Neural crest cell (in vitro differentiated cells): ENCODE results near the gene IFI27. TPM values are rescaled to one million over a fixed set of nuclear protein-coding genes. Genes with fewer than 3 reads are reported as not detected.
A peak's percentile ranks its signal among the peaks of the same experiment; 100 is the strongest.

Experiments used
- DNase-seq: peaks from one replicate; pipeline ENCODE4 v3.0.0; 2021; ENCODE audit warnings: low read depth, mixed read lengths, low spot score
- H3K27ac Mint-ChIP-seq: one replicate; pipeline ENCODE4 v1.8.0; 2021; ENCODE audit warnings: mild to moderate bottlenecking, mixed read lengths; ENCODE audit not compliant: unreplicated experiment
- H3K27me3 Mint-ChIP-seq: 2 replicates; pipeline ENCODE4 v1.8.0; 2021; ENCODE audit warnings: low read depth, mild to moderate bottlenecking, mixed read lengths
- H3K36me3 Mint-ChIP-seq: 2 replicates; pipeline ENCODE4 v1.8.0; 2021; ENCODE audit warnings: low read depth, mild to moderate bottlenecking, mixed read lengths
- H3K4me1 Mint-ChIP-seq: 2 replicates; pipeline ENCODE4 v1.8.0; 2021; ENCODE audit warnings: mixed read lengths
- H3K4me3 Mint-ChIP-seq: one replicate; pipeline ENCODE4 v1.8.0; 2021; ENCODE audit warnings: mild to moderate bottlenecking, mixed read lengths
- H3K9me3 Mint-ChIP-seq: 2 replicates; pipeline ENCODE4 v1.8.0; 2021; ENCODE audit warnings: mixed read lengths
- CTCF ChIP-seq: fragments of 200-600 bp; sonication (generic); conservative IDR thresholded peaks from 2 replicates; pipeline ENCODE4 v1.5.0; 2021; ENCODE audit warnings: antibody characterized with exemption, mild to moderate bottlenecking
- total RNA-seq: library from RNA; stranded (reverse); gene quantifications from 2 replicates; pipeline ENCODE4 v1.2.1, GENCODE V29; 2021

Gene IFI27
- total RNA-seq, 1 donor from 2014 or later = 9.5 TPM

GRCh38 chr14:94103554-94104150 is 6.9 kb upstream of the IFI27 start:
- Mint-ChIP-seq H3K4me1 (no peaks in the 10 kb centered on the region), H3K27me3 (no peaks in the 10 kb centered on the region), H3K4me3 (no peak overlapping the region), H3K36me3 (peaks cover 7% of the 10 kb centered on the region), H3K9me3 (no peaks in the 10 kb centered on the region), H3K27ac (no peak overlapping the region)
- no peak for DNase-seq
- no peak for TF ChIP-seq CTCF

- Mint-ChIP-seq H3K4me3 (no peak overlapping the region), H3K36me3 (peaks cover 2% of the 10 kb centered on the region), H3K27ac (no peak overlapping the region), H3K4me1 (no peaks in the 10 kb centered on the region), H3K27me3 (no peaks in the 10 kb centered on the region), H3K9me3 (no peaks in the 10 kb centered on the region)
- no peak for TF ChIP-seq CTCF
- no peak for DNase-seq
Observed at GRCh38 chr14:94104731-94105130, 5.8 kb upstream of the IFI27 start.

- Mint-ChIP-seq H3K9me3 (no peaks in the 10 kb centered on the region), H3K4me1 (peaks cover 21% of the 10 kb centered on the region), H3K36me3 (peaks cover 2% of the 10 kb centered on the region), H3K27ac (no peak overlapping the region), H3K4me3 (no peak overlapping the region), H3K27me3 (no peaks in the 10 kb centered on the region)
- no peak for DNase-seq
- TF ChIP-seq CTCF = no peak
Observed at GRCh38 chr14:94109915-94110250, 653 bp upstream of the IFI27 start.

DNA sequence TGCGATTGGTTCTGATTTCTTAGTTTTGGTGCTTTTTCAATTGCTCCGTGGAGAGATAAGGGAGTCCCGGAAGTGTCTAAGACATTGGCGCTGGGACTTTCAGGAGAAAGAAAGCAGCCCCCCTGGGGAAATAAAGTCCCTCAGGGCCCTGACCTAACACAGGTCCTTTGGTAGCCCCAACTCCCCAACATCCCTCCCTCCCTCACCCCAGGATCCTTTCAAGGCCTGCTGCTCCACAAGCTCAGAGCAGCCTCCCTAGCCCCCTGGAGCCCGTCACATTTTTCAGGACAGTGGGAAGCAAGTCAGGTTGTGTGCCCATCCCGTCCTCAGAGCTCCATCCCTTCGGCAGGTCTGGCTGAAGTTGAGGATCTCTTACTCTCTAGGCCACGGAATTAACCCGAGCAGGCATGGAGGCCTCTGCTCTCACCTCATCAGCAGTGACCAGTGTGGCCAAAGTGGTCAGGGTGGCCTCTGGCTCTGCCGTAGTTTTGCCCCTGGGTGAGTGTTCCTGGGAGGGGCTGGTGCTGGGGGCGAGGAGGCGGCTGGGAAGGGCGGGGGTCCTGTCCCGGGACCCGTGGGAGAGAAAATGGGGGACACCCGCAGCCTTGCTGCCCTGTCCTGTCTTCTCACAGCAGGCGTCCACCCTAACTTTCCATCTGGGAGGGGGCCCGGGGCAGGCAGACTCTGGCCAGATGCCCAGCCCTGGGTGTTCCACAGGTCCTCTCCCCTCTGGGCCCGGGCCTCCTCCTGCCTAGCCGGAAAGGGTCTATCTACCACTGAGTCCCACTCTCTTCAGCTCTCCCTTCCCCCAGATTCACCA is 950 bp downstream of the IFI27 start:
- no peak overlapping the region for H3K4me3 Mint-ChIP-seq
- no peaks in the 10 kb centered on the region for H3K9me3 Mint-ChIP-seq
- peaks cover 2% of the 10 kb centered on the region for H3K36me3 Mint-ChIP-seq
- no peak for TF ChIP-seq CTCF
- H3K27me3 Mint-ChIP-seq = no peaks in the 10 kb centered on the region
- H3K4me1 Mint-ChIP-seq = peaks cover 28% of the 10 kb centered on the region
- no peak overlapping the region for H3K27ac Mint-ChIP-seq
- DNase-seq = no peak

- Mint-ChIP-seq H3K4me3 (no peak overlapping the region), H3K27me3 (no peaks in the 10 kb centered on the region), H3K27ac (peak overlapping the region; percentile 50), H3K4me1 (peaks cover 28% of the 10 kb centered on the region), H3K9me3 (no peaks in the 10 kb centered on the region), H3K36me3 (peaks cover 2% of the 10 kb centered on the region)
- no peak for DNase-seq
- TF ChIP-seq CTCF = no peak
Observed at GRCh38 chr14:94112513-94113063, 2.1 kb downstream of the IFI27 start.
